IMR-90 (cell line): ENCODE results near the gene SELENOH. TPM values are rescaled to one million over a fixed set of nuclear protein-coding genes. Genes with fewer than 3 reads are reported as not detected.

ENCODE experiments used
- ATAC-seq: fragments of 200-7000 bp; cut with Tn5 transposase; 2 replicates; pipeline ENCODE4 v1.9.1; 2020; ENCODE audit warnings: low read depth, mild to moderate bottlenecking, moderate library complexity
- BruUV-seq: library from RNA; stranded (reverse); fragments of 400-500 nt; replicated peaks from 2 replicates; lab custom pipeline; 2021; lab: Mats Ljungman, UMichigan
- CTCF ChIA-PET: fragments of 300-600 bp; formaldehyde crosslinking; extraction: SDS; loops from one replicate; lab custom pipeline; 2021; ENCODE audit warnings: antibody characterized with exemption; lab: Yijun Ruan, JAX
- POLR2A ChIA-PET: fragments of 300-600 bp; sonication (Branson Sonifier 250); formaldehyde crosslinking; loops from one replicate; lab custom pipeline; 2022; ENCODE audit warnings: antibody characterized with exemption; ENCODE audit not compliant: unreplicated experiment; lab: Charles Lee
- DNase-seq: peaks from one replicate; pipeline ENCODE4 v3.0.0; 2013
- H2AFZ ChIP-seq: replicated peaks from 2 replicates; pipeline ENCODE3; 2013; ENCODE audit warnings: low read length, mild to moderate bottlenecking; ENCODE audit not compliant: poor library complexity
- H2AK5ac ChIP-seq: 2 replicates; pipeline ENCODE4 v1.6.1; 2013; ENCODE audit warnings: low read depth, low read length, inconsistent platforms
- H2AK9ac ChIP-seq: replicated peaks from 2 replicates; pipeline ENCODE3; 2013; ENCODE audit warnings: mild to moderate bottlenecking, low read depth, low read length, moderate library complexity; ENCODE audit not compliant: poor library complexity
- H2BK120ac ChIP-seq: 2 replicates; pipeline ENCODE4 v1.6.1; 2013; ENCODE audit warnings: low read depth, low read length, inconsistent platforms
- H2BK15ac ChIP-seq: 3 replicates; pipeline ENCODE4 v1.6.1; 2013; ENCODE audit warnings: low read depth, low read length, inconsistent platforms
- H2BK20ac ChIP-seq: 2 replicates; pipeline ENCODE4 v1.6.1; 2013; ENCODE audit warnings: low read depth, mild to moderate bottlenecking, inconsistent platforms, low read length, moderate library complexity
- H2BK5ac ChIP-seq: 2 replicates; pipeline ENCODE4 v1.6.1; 2013; ENCODE audit warnings: mild to moderate bottlenecking, low read depth, low read length, inconsistent platforms; ENCODE audit not compliant: poor library complexity, severe bottlenecking
- H3K14ac ChIP-seq: replicated peaks from 2 replicates; pipeline ENCODE4 v1.6.1; 2013; ENCODE audit warnings: low read depth, low read length, inconsistent platforms
- H3K18ac ChIP-seq: 2 replicates; pipeline ENCODE4 v1.6.1; 2013; ENCODE audit warnings: low read depth, low read length, control low read depth
- H3K23ac ChIP-seq: 2 replicates; pipeline ENCODE4 v1.6.1; 2013; ENCODE audit warnings: low read depth, low read length, inconsistent platforms
- H3K27ac ChIP-seq: 2 replicates; pipeline ENCODE4 v1.5.1; 2013; ENCODE audit warnings: mild to moderate bottlenecking, control low read depth, low read length; ENCODE audit not compliant: insufficient read depth
- H3K27me3 ChIP-seq: 2 replicates; pipeline ENCODE4 v1.6.1; 2013; ENCODE audit warnings: low read length; ENCODE audit not compliant: control insufficient read depth, insufficient read depth
- H3K36me3 ChIP-seq: 2 replicates; pipeline ENCODE4 v1.6.1; 2013; ENCODE audit warnings: low read length, mixed read lengths; ENCODE audit not compliant: control insufficient read depth, insufficient read depth
- H3K4ac ChIP-seq: 2 replicates; pipeline ENCODE4 v1.6.1; 2013; ENCODE audit warnings: low read depth, low read length, inconsistent platforms
- H3K4me1 ChIP-seq: 2 replicates; pipeline ENCODE4 v1.6.1; 2013; ENCODE audit warnings: low read length, mixed read lengths; ENCODE audit not compliant: control insufficient read depth, insufficient read depth
- H3K4me2 ChIP-seq: 2 replicates; pipeline ENCODE4 v1.6.1; 2013; ENCODE audit warnings: low read depth, mild to moderate bottlenecking, control low read depth, low read length, moderate library complexity
- H3K4me3 ChIP-seq: 2 replicates; pipeline ENCODE4 v1.5.1; 2013; ENCODE audit warnings: low read depth, mild to moderate bottlenecking, control low read depth, low read length, moderate library complexity; ENCODE audit not compliant: insufficient read depth
- H3K56ac ChIP-seq: 2 replicates; pipeline ENCODE4 v1.6.1; 2013; ENCODE audit warnings: low read length, inconsistent platforms; ENCODE audit not compliant: insufficient read depth; ENCODE audit errors: extremely low read depth
- H3K79me1 ChIP-seq, 2 experiments: 2 replicates each; pipeline ENCODE4 v1.6.1; 2013; ENCODE audit warnings: low read length in 2 of 2, inconsistent platforms in 1 of 2, low read depth in 1 of 2
- H3K9ac ChIP-seq: 2 replicates; pipeline ENCODE4 v1.6.1; 2013; ENCODE audit warnings: low read depth, low read length, control low read depth
- H3K9me1 ChIP-seq: 2 replicates; pipeline ENCODE4 v1.6.1; 2013; ENCODE audit warnings: low read length, inconsistent platforms; ENCODE audit not compliant: insufficient read depth
- H3K9me3 ChIP-seq: 2 replicates; pipeline ENCODE4 v1.6.1; 2013; ENCODE audit warnings: low read length; ENCODE audit not compliant: control insufficient read depth, insufficient read depth
- H4K20me1 ChIP-seq: 2 replicates; pipeline ENCODE4 v1.6.1; 2013; ENCODE audit warnings: low read length, inconsistent platforms; ENCODE audit not compliant: insufficient read depth
- H4K5ac ChIP-seq: 2 replicates; pipeline ENCODE4 v1.6.1; 2013; ENCODE audit warnings: mild to moderate bottlenecking, low read depth, low read length, control low read depth
- H4K8ac ChIP-seq, 2 experiments: 2 replicates each; pipeline ENCODE4 v1.6.1; 2013; ENCODE audit warnings: low read depth in 2 of 2, low read length in 2 of 2, control low read depth in 1 of 2, inconsistent platforms in 1 of 2
- H4K91ac ChIP-seq: 2 replicates; pipeline ENCODE4 v1.6.1; 2013; ENCODE audit warnings: low read depth, low read length, inconsistent platforms; ENCODE audit not compliant: insufficient read depth
- BHLHE40 ChIP-seq: fragments of 150-350 bp; IDR thresholded peaks from 2 replicates; pipeline ENCODE4 v1.6.1; 2016; ENCODE audit warnings: mild to moderate bottlenecking, low read depth, low read length
- CEBPB ChIP-seq: IDR thresholded peaks from 2 replicates; pipeline ENCODE4 v1.6.1; 2012; ENCODE audit warnings: low read depth, low read length, improper control_type of control experiment
- CHD1 ChIP-seq: IDR thresholded peaks from 2 replicates; pipeline ENCODE4 v1.6.1; 2012; ENCODE audit warnings: low read depth, low read length, improper control_type of control experiment
- CTCF ChIP-seq: conservative IDR thresholded peaks from 2 replicates; pipeline ENCODE4 v1.5.1; 2012; ENCODE audit warnings: mild to moderate bottlenecking, low read depth, low read length, improper control_type of control experiment
- FOS ChIP-seq: fragments of 150-350 bp; IDR thresholded peaks from 2 replicates; pipeline ENCODE4 v1.6.1; 2016; ENCODE audit warnings: low read depth, low read length
- MAZ ChIP-seq: IDR thresholded peaks from 2 replicates; pipeline ENCODE4 v1.6.1; 2012; ENCODE audit warnings: low read depth, mild to moderate bottlenecking, low read length, improper control_type of control experiment, moderate library complexity, borderline replicate concordance
- MXI1 ChIP-seq: IDR thresholded peaks from 2 replicates; pipeline ENCODE4 v1.6.1; 2012; ENCODE audit warnings: low read depth, mild to moderate bottlenecking, low read length, moderate library complexity, borderline replicate concordance
- NFE2L2 ChIP-seq: fragments of 150-350 bp; IDR thresholded peaks from 2 replicates; pipeline ENCODE4 v1.6.1; 2016; ENCODE audit warnings: low read depth, mild to moderate bottlenecking, low read length
- POLR2A ChIP-seq: IDR thresholded peaks from 2 replicates; pipeline ENCODE4 v1.6.1; 2012; ENCODE audit warnings: mild to moderate bottlenecking, low read depth, low read length
- RAD21 ChIP-seq: IDR thresholded peaks from 2 replicates; pipeline ENCODE4 v1.6.1; 2012; ENCODE audit warnings: low read length, improper control_type of control experiment
- RCOR1 ChIP-seq: IDR thresholded peaks from 2 replicates; pipeline ENCODE4 v1.6.1; 2012; ENCODE audit warnings: mild to moderate bottlenecking, low read length, improper control_type of control experiment; ENCODE audit not compliant: insufficient replicate concordance
- RFX5 ChIP-seq: IDR thresholded peaks from 2 replicates; pipeline ENCODE4 v1.8.0; 2012; ENCODE audit warnings: low read depth, mild to moderate bottlenecking, low read length, moderate library complexity
- SMC3 ChIP-seq: fragments of 150-350 bp; IDR thresholded peaks from 2 replicates; pipeline ENCODE4 v1.6.1; 2016; ENCODE audit warnings: low read depth, mild to moderate bottlenecking, antibody characterized with exemption, low read length, moderate library complexity
- USF2 ChIP-seq: fragments of 150-350 bp; IDR thresholded peaks from 2 replicates; pipeline ENCODE4 v1.6.1; 2017; ENCODE audit warnings: mild to moderate bottlenecking, antibody characterized with exemption, low read length, low read depth
- WGBS, 2 experiments: methylation state at CpG; one replicate each; pipeline versions ENCODE4 v1.1.5 to v1.1.7; 2013; ENCODE audit warnings: missing lambda C conversion rate in 2 of 2; ENCODE audit not compliant: insufficient read length in 1 of 2; ENCODE audit errors: extremely low coverage in 2 of 2; 5-methylcytosine and 5-hydroxymethylcytosine counted together
- dilution Hi-C: fragments of 300-500 bp; cut with HindIII; formaldehyde crosslinking; loops from one replicate; pipeline ENCODE4 v1.14.3; 2018; ENCODE audit warnings: low sequenced_read_pairs; ENCODE audit not compliant: unreplicated experiment
- in situ Hi-C: fragments of 300-500 bp; cut with MboI; formaldehyde crosslinking; loops from 3 replicates; pipeline ENCODE4 v1.14.3; 2019; ENCODE audit warnings: low sequenced_read_pairs, inconsistent platforms, mixed read lengths
- intact Hi-C: fragments of 100-400 bp; cut with micrococcal nuclease; formaldehyde crosslinking; loops from 2 replicates; pipeline ENCODE4 v1.10.0; 2022
- polyA plus RNA-seq, 3 experiments: library from polyadenylated mRNA; depleted of rRNA; stranded (reverse); fragments of >200 nt; gene quantifications; 2 replicates each; pipeline ENCODE4 v1.2.3, GENCODE V29; 2012; ENCODE audit warnings: low replicate concordance in 1 of 3
- total RNA-seq: library from RNA; depleted of rRNA; stranded (reverse); fragments of >200 nt; gene quantifications from 2 replicates; pipeline ENCODE4 v1.2.3, GENCODE V29; 2012

Gene SELENOH
- total and polyA plus RNA-seq, 2 of the 4 experiments (the other 2 are of a cell fraction) = 40.3 to 107 TPM

- TF ChIP-seq USF2 (no peak), CHD1 (no peak), MXI1 (no peak)
Observed at GRCh38 chr11:57698843-57699365, 42.4 kb upstream of the SELENOH start (continued).

- CTCF ChIA-PET = no interaction called here
- TF ChIP-seq RFX5 (no peak), FOS (no peak), POLR2A (no peak), RAD21 (no peak), NFE2L2 (no peak), CHD1 (no peak), USF2 (no peak), CTCF (no peak), RCOR1 (no peak), CEBPB (no peak), MXI1 (no peak), SMC3 (no peak), BHLHE40 (no peak), MAZ (no peak)
Observed at GRCh38 chr11:57699813-57700212, 41.5 kb upstream of the SELENOH start.

More at GRCh38 chr11:57699813-57700212, 41.5 kb upstream of the SELENOH start:
- Histone ChIP-seq H3K36me3 (peaks cover 61% of the 10 kb centered on the region), H3K27me3 (no peaks in the 10 kb centered on the region), H3K27ac (no peak overlapping the region), H3K4ac (no peak overlapping the region), H3K79me1 (peaks cover 7 to 12% of the 10 kb centered on the region in 2 experiments; a peak in 3 of 4 replicates), H3K14ac (no peak overlapping the region), H4K5ac (no peak overlapping the region), H2AK9ac (no peak overlapping the region), H4K20me1 (peaks cover 1% of the 10 kb centered on the region; the same call in 1 of the 2 replicates), H4K8ac (no peak overlapping the region), H4K91ac (no peak overlapping the region), H3K56ac (no peak overlapping the region), H3K18ac (no peak overlapping the region), H3K9me3 (no peaks in the 10 kb centered on the region), H2AK5ac (no peak overlapping the region), H2BK120ac (no peak overlapping the region), H2BK20ac (no peak overlapping the region), H3K4me1 (no peaks in the 10 kb centered on the region), H3K4me3 (no peak overlapping the region), H3K9me1 (0 out of 2 replicates have a peak, but pooled peaks cover 4% of the 10 kb centered on the region), H3K4me2 (no peak overlapping the region), H3K9ac (no peak overlapping the region), H2BK5ac (no peak overlapping the region), H2AFZ (no peak overlapping the region), H3K23ac (no peak overlapping the region), H2BK15ac (no peak overlapping the region)
- POLR2A ChIA-PET = no interaction called here
- ATAC-seq = no peak
- dilution Hi-C loops (no loop called here), intact Hi-C loops (no loop called here), in situ Hi-C loops (no loop called here)
- no peak for DNase-seq
- WGBS, 2 experiments = no CpG with 5 or more reads among the region's 10 CpGs
- no TSS peak for BruUV-seq
